ENCODE data around the gene SOCS4. TPM values are rescaled to one million over a fixed set of nuclear protein-coding genes. Genes with fewer than 3 reads are reported as not detected.

Gene SOCS4
- total RNA-seq, 1 donor from 2014 or later, result 23.7 TPM

GRCh38 chr14:55051423-55052268, 24.6 kb downstream of the SOCS4 start, which contains the start of gene MAPK1IP1L:
Gene MAPK1IP1L (plus strand): TSS chr14:55051647. CDS start chr14:55061684, 10,037 bp downstream.
- H3K27me3 Mint-ChIP-seq (ENCODE audit: unreplicated experiment), result peaks cover 22% of the 10 kb centered on the region
- H3K9me3 Mint-ChIP-seq (ENCODE audit: unreplicated experiment), result no peaks in the 10 kb centered on the region
- peak; percentile 100 for DNase-seq (ENCODE audit: low spot score)
- TF ChIP-seq CTCF (IDR thresholded peaks at IDR 0.05; ENCODE audit: unreplicated experiment), result peak; percentile 99
- peaks cover 12% of the 10 kb centered on the region for H3K36me3 Mint-ChIP-seq (ENCODE audit: low read depth, unreplicated experiment)
- H3K4me3 Mint-ChIP-seq (ENCODE audit: unreplicated experiment), result peak within 1 kb of the TSS; percentile 98
- H3K27ac Mint-ChIP-seq (ENCODE audit: unreplicated experiment), result peak within 1 kb of the TSS; percentile 99
- peaks cover 39% of the 10 kb centered on the region for H3K4me1 Mint-ChIP-seq (ENCODE audit: unreplicated experiment)

GRCh38 chr14:55052269-55052930, 25.4 kb downstream of the SOCS4 start:
- H3K9me3 Mint-ChIP-seq (ENCODE audit: unreplicated experiment), result no peaks in the 10 kb centered on the region
- no peak for DNase-seq (ENCODE audit: low spot score)
- peak overlapping the region; percentile 99 for H3K27ac Mint-ChIP-seq (ENCODE audit: unreplicated experiment)
- TF ChIP-seq CTCF (IDR thresholded peaks at IDR 0.05; ENCODE audit: unreplicated experiment), result no peak
- H3K4me1 Mint-ChIP-seq (ENCODE audit: unreplicated experiment), result peaks cover 39% of the 10 kb centered on the region
- peaks cover 12% of the 10 kb centered on the region for H3K36me3 Mint-ChIP-seq (ENCODE audit: low read depth, unreplicated experiment)
- peaks cover 22% of the 10 kb centered on the region for H3K27me3 Mint-ChIP-seq (ENCODE audit: unreplicated experiment)
- H3K4me3 Mint-ChIP-seq (ENCODE audit: unreplicated experiment), result peak overlapping the region; percentile 98

- peak overlapping the region; percentile 99 for H3K27ac Mint-ChIP-seq (ENCODE audit: unreplicated experiment)
- H3K4me1 Mint-ChIP-seq (ENCODE audit: unreplicated experiment), result peaks cover 39% of the 10 kb centered on the region
- peaks cover 22% of the 10 kb centered on the region for H3K27me3 Mint-ChIP-seq (ENCODE audit: unreplicated experiment)
- peak overlapping the region; percentile 98 for H3K4me3 Mint-ChIP-seq (ENCODE audit: unreplicated experiment)
- TF ChIP-seq CTCF (IDR thresholded peaks at IDR 0.05; ENCODE audit: unreplicated experiment), result no peak
- H3K36me3 Mint-ChIP-seq (ENCODE audit: low read depth, unreplicated experiment), result peaks cover 12% of the 10 kb centered on the region
- H3K9me3 Mint-ChIP-seq (ENCODE audit: unreplicated experiment), result no peaks in the 10 kb centered on the region
- no peak for DNase-seq (ENCODE audit: low spot score)
These were observed 26.0 kb downstream of the SOCS4 start for GRCh38 chr14:55053018-55053417.

- peaks cover 12% of the 10 kb centered on the region for H3K36me3 Mint-ChIP-seq (ENCODE audit: low read depth, unreplicated experiment)
- no peak for TF ChIP-seq CTCF (IDR thresholded peaks at IDR 0.05; ENCODE audit: unreplicated experiment)
- H3K27me3 Mint-ChIP-seq (ENCODE audit: unreplicated experiment), result peaks cover 22% of the 10 kb centered on the region
- no peaks in the 10 kb centered on the region for H3K9me3 Mint-ChIP-seq (ENCODE audit: unreplicated experiment)
- peak overlapping the region; percentile 98 for H3K4me3 Mint-ChIP-seq (ENCODE audit: unreplicated experiment)
- no peak for DNase-seq (ENCODE audit: low spot score)
- H3K27ac Mint-ChIP-seq (ENCODE audit: unreplicated experiment), result peak overlapping the region; percentile 99
- peaks cover 39% of the 10 kb centered on the region for H3K4me1 Mint-ChIP-seq (ENCODE audit: unreplicated experiment)
These were observed 26.5 kb downstream of the SOCS4 start for GRCh38 chr14:55053500-55053899.
